ENCODE measurements around the gene RETREG3. TPM values are rescaled to one million over a fixed set of nuclear protein-coding genes. Genes with fewer than 3 reads are reported as not detected.
"Not testable (repeated sequence)": the region's sequence is repeated elsewhere in the genome, so short reads cannot be mapped to it uniquely, and the experiment has no call there.

RETREG3 gene
- total and polyA plus RNA-seq, 2 experiments from 2014 or later: 36.3 to 66.7 TPM

DNA sequence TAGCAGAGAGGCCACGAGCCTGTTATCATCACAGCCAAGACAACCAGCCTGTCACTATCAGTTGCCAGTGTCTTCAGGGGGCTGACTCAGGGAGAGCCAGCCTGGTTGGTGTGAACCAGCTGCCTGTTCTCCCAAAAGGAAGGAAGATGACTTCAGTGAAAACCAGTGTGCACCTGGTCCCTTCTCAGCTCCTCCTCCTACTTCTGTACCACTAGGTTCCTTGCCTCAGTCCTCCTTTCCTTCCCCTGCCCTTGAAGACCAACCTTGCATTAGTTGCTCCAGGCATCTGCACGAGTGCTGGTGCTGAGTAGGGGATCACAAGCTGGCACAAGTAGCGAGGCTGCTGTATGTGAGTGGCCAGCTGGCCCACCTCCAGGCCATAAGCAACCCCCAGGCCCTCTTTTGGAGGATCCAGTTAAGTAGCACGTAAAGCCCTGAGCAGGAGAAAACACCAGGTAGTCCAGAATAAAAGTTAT, 8.8 kb upstream of the RETREG3 start:
- Histone ChIP-seq H3K27ac (no peak overlapping the region), H3K9ac (no peak overlapping the region), H3K9me2 (ENCODE audit: insufficient read depth) (no peaks in the 10 kb centered on the region), H3K4me3 (no peak overlapping the region), H3K4me1 (ENCODE audit: insufficient read depth) (no peaks in the 10 kb centered on the region), H3F3A (ENCODE audit: insufficient read depth) (no peaks in the 10 kb centered on the region), H3K9me3 (ENCODE audit: low read depth) (no peaks in the 10 kb centered on the region), H3K79me2 (ENCODE audit: insufficient read depth) (no peaks in the 10 kb centered on the region), H3K36me3 (ENCODE audit: low read depth) (peaks cover 12% of the 10 kb centered on the region), H3K27me3 (replicated peaks; ENCODE audit: insufficient read depth) (no peaks in the 10 kb centered on the region), H2AFZ (no peak overlapping the region), H4K20me1 (ENCODE audit: insufficient read depth) (no peaks in the 10 kb centered on the region), H3K4me2 (ENCODE audit: unreplicated experiment) (no peak overlapping the region)
- TF ChIP-seq EZH2phosphoT487 (IDR thresholded peaks at IDR 0.05; ENCODE audit: insufficient read depth, low read depth): no peak
- no peak for TF ChIP-seq EZH2 (IDR thresholded peaks at IDR 0.05; ENCODE audit: insufficient read depth, poor library complexity, severe bottlenecking)
- in situ Hi-C loops (cut with MboI): no loop called here
- DNase-seq: no peak
- 68 to 78% methylated on average over 4 of the region's 4 CpGs for WGBS, 2 experiments (ENCODE audit: low coverage in 1 of 2, low lambda C conversion rate in 2 of 2, missing lambda C conversion rate in 2 of 2)

DNA sequence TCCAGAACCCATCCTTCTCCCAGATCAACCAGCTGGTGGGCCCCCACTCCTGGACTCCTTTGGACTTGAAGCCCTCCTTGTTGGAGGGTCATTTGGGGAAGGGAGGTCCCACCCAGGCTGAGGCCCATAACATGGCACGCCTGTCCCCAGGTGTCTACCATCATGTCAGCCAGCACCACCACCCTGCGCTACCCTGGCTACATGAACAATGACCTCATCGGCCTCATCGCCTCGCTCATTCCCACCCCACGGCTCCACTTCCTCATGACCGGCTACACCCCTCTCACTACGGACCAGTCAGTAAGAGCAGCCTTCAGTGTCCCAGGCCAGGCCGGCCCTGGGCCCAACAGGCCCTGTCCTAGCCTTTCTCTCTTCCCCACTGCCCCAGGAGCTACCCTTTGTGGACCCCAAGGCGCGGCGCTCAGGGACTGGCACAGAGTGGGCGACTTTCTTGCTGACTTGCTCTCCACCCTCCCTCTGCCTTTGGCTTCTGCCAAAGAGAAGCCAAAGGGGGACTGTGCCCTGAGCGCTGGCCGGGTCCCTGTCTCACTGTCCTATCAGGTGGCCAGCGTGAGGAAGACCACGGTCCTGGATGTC, 4.6 kb upstream of the RETREG3 start:
- no peak overlapping the region for H3K9ac ChIP-seq
- WGBS, 2 experiments (ENCODE audit: low coverage in 1 of 2, low lambda C conversion rate in 2 of 2, missing lambda C conversion rate in 2 of 2): 94 to 97% methylated on average over 17 of the region's 17 CpGs
- H2AFZ ChIP-seq: no peak overlapping the region
- no peak for DNase-seq
- no peaks in the 10 kb centered on the region; the same call in 1 of the 2 replicates for H3K4me1 ChIP-seq (ENCODE audit: insufficient read depth)
- H3K79me2 ChIP-seq (ENCODE audit: insufficient read depth): peaks cover 12% of the 10 kb centered on the region
- no peak overlapping the region for H3K27ac ChIP-seq
- in situ Hi-C loops (cut with MboI): no loop called here
- no peaks in the 10 kb centered on the region for H3K9me2 ChIP-seq (ENCODE audit: insufficient read depth)
- H3K9me3 ChIP-seq (ENCODE audit: low read depth): no peaks in the 10 kb centered on the region
- no peak overlapping the region for H3K4me3 ChIP-seq
- H3K27me3 ChIP-seq (replicated peaks; ENCODE audit: insufficient read depth): no peaks in the 10 kb centered on the region
- H3K4me2 ChIP-seq (ENCODE audit: unreplicated experiment): no peak overlapping the region
- no peak for TF ChIP-seq EZH2 (IDR thresholded peaks at IDR 0.05; ENCODE audit: insufficient read depth, poor library complexity, severe bottlenecking)
- TF ChIP-seq EZH2phosphoT487 (IDR thresholded peaks at IDR 0.05; ENCODE audit: insufficient read depth, low read depth): no peak
- H3K36me3 ChIP-seq (ENCODE audit: low read depth): peaks cover 14% of the 10 kb centered on the region
- H4K20me1 ChIP-seq (ENCODE audit: insufficient read depth): no peaks in the 10 kb centered on the region
- no peaks in the 10 kb centered on the region for H3F3A ChIP-seq (ENCODE audit: insufficient read depth)

DNA sequence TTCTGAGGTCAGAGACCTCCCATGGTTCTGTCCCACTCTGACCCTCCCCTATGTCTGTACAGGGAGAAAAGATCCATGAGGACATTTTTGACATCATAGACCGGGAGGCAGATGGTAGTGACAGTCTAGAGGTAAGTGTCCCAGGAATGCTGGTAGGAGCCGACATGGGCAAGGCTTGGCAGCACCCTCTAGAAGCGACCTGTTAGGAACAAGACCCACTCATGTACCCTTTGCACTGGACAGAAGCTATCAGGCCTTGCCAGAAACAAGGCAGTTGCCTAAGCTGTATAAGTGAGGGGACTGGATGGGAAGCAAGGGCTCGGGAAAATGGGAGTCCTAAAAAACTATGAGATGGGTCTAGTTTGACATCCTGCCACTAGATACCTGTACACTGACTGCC, 2.8 kb upstream of the RETREG3 start:
- Histone ChIP-seq H3K36me3 (ENCODE audit: low read depth) (peaks cover 14% of the 10 kb centered on the region), H3K27me3 (replicated peaks; ENCODE audit: insufficient read depth) (no peaks in the 10 kb centered on the region), H3K4me3 (no peak overlapping the region), H3K4me1 (ENCODE audit: insufficient read depth) (peaks cover 11% of the 10 kb centered on the region), H3K9ac (no peak overlapping the region), H3K9me2 (ENCODE audit: insufficient read depth) (no peaks in the 10 kb centered on the region), H3K27ac (no peak overlapping the region), H3K4me2 (ENCODE audit: unreplicated experiment) (no peak overlapping the region), H4K20me1 (ENCODE audit: insufficient read depth) (no peaks in the 10 kb centered on the region), H3K79me2 (ENCODE audit: insufficient read depth) (peaks cover 30% of the 10 kb centered on the region), H3F3A (ENCODE audit: insufficient read depth) (no peaks in the 10 kb centered on the region), H2AFZ (no peak overlapping the region), H3K9me3 (ENCODE audit: low read depth) (no peaks in the 10 kb centered on the region)
- no peak for DNase-seq
- WGBS, 2 experiments (ENCODE audit: low coverage in 1 of 2, low lambda C conversion rate in 2 of 2, missing lambda C conversion rate in 2 of 2): 85 to 91% methylated on average over 4 of the region's 4 CpGs
- in situ Hi-C loops (cut with MboI): no loop called here
- TF ChIP-seq EZH2phosphoT487 (IDR thresholded peaks at IDR 0.05; ENCODE audit: insufficient read depth, low read depth): no peak
- no peak for TF ChIP-seq EZH2 (IDR thresholded peaks at IDR 0.05; ENCODE audit: insufficient read depth, poor library complexity, severe bottlenecking)

DNA sequence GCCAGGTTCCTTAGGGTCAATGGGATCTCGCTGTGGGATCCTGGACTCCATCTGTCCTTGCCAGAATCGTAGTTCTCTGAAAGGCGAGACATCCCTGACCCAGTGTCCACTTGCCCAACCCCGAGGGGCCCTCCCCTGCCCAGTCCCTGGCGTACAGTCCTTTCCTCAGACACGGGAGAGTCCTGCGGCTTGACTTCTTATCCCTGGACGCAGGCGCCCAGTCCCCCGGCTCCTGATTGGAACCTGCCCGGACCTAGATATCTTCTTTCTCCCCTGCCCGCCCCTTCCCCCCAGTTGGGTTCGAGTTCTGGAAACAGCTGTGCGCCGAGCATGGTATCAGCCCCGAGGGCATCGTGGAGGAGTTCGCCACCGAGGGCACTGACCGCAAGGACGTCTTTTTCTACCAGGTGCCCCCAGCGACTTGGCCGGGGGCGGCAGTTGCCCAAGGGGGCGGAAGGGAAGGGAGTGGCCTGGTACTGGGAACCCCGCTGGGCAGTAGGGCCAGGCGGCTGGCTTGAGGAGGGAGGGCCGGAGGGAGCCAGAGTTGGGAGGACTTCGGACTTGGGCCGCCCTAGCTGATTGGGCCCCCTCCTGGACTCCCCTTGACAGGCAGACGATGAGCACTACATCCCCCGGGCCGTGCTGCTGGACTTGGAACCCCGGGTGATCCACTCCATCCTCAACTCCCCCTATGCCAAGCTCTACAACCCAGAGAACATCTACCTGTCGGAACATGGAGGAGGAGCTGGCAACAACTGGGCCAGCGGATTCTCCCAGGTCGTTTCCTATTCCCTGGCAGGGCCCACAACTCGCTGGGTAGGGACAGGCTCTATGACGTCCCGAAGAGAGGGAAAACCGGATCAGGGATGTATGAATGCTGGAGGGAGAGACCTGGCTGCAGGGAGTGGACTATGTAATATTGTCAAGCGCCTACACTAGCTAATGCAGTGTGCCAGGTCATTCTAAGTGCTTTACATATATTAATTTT, 934 bp upstream of the RETREG3 start:
- H3K4me2 ChIP-seq (ENCODE audit: unreplicated experiment): peak overlapping the region; percentile 86
- peaks cover 12% of the 10 kb centered on the region for H3K4me1 ChIP-seq (ENCODE audit: insufficient read depth)
- DNase-seq: peak; percentile 9
- H3K79me2 ChIP-seq (ENCODE audit: insufficient read depth): peaks cover 49% of the 10 kb centered on the region
- H3K9ac ChIP-seq: peak overlapping the region; percentile 92
- H3K36me3 ChIP-seq (ENCODE audit: low read depth); in situ Hi-C loops (cut with MboI); H3F3A ChIP-seq (ENCODE audit: insufficient read depth); H4K20me1 ChIP-seq (ENCODE audit: insufficient read depth); H3K27me3 ChIP-seq (replicated peaks; ENCODE audit: insufficient read depth); H3K9me3 ChIP-seq (ENCODE audit: low read depth); H3K9me2 ChIP-seq (ENCODE audit: insufficient read depth): not testable (repeated sequence)
- 8 to 9% methylated on average over 32 to 37 of the region's 42 CpGs for WGBS, 2 experiments (ENCODE audit: low coverage in 1 of 2, low lambda C conversion rate in 2 of 2, missing lambda C conversion rate in 2 of 2)
- peak overlapping the region; percentile 99 for H3K4me3 ChIP-seq
- H2AFZ ChIP-seq: peak overlapping the region; percentile 92
- peak overlapping the region; percentile 89 for H3K27ac ChIP-seq
